IPS-NIHi7 (cell line): ENCODE results near the gene OR13J1.

Experiments
- DNase-seq: peaks from one replicate; pipeline ENCODE4 v3.0.0; 2012; ENCODE audit warnings: mixed read lengths; ENCODE audit errors: extremely low spot score

Gene OR13J1

GRCh38 chr9:35859310-35859989, 10.8 kb downstream of the OR13J1 start:
- no peak for DNase-seq

DNA sequence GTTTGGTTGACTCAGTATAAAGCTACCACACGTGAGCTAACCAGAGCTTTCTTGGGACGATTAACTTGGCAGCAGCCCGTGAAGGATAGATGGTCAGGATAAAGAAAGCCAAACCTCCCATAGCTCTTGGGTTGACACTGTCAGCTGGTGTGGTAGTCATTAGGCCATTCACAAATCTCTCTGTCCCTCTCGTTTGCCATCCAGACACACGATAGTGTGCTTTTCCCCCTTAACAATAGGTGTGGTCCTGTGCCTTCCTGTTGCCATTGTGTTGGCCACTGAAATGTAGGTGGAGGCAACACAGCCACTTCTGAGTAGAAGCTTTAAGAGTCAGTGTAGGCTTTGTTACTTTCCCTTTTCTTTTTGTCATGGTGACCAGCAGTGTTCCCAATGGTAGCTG, 11.7 kb downstream of the OR13J1 start:
- no peak for DNase-seq

DNA sequence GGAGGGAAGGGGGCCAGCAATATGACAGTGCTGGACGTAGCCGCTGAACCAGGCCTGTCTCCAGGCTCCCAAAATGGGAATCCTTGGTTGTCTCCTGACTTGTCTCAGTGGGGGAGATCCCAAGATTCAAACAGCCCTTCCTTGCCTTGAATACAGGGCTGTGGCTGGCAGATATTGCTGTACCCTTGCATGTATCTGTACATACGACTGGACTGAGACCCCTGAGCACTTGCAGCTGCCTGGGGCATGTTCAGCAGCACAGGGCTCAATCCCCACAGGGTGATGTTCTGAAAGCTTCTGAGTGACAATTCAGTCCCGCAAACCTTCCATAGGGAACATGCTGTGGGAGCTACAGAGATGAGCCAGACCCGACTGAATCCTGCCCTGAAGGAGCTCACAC, 13.3 kb downstream of the OR13J1 start:
- no peak for DNase-seq

GRCh38 chr9:35856206-35856605, 14.0 kb downstream of the OR13J1 start:
- DNase-seq: no peak

GRCh38 chr9:35854091-35854762, 16.0 kb downstream of the OR13J1 start:
- no peak for DNase-seq

GRCh38 chr9:35852876-35853865, 17.0 kb downstream of the OR13J1 start:
- no peak for DNase-seq

GRCh38 chr9:35852267-35852815, 17.9 kb downstream of the OR13J1 start:
- DNase-seq: no peak

DNA sequence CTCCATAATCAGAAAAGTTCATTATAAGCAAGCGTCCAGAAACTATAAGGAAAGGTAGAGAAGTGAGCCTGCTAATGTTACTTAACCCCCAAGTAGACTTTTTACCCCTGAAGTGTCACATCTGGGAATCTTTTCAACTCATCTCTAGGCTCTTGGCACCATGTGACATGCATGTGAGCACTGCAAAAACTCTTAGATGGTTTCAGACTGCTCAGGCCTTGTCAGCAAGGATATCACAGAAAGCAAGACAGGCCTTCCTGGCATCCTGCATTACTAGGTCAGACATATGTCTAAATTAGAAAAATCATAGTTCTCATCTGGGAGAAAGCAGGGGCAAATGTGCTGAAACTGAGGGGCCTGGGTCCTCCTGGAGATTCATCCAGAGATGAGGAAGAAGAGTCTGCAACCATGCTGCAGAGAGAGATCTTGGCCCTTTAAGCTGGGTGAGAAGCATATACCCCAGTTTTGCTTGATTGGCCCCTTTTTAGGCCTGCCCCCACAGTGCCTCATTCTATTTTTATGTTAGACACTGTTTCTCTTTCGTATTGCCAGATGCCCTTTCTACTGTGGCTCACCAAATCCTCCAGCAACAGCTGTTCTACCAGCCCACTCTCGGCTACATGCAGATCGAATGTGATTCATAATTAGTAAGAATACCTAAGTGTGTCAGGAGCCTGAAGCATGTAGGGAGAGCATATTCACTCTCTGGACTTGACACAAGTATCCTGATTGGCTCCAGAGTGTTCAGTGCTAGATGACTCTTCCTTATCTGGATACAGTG, 22.2 kb downstream of the OR13J1 start:
- no peak for DNase-seq

DNA sequence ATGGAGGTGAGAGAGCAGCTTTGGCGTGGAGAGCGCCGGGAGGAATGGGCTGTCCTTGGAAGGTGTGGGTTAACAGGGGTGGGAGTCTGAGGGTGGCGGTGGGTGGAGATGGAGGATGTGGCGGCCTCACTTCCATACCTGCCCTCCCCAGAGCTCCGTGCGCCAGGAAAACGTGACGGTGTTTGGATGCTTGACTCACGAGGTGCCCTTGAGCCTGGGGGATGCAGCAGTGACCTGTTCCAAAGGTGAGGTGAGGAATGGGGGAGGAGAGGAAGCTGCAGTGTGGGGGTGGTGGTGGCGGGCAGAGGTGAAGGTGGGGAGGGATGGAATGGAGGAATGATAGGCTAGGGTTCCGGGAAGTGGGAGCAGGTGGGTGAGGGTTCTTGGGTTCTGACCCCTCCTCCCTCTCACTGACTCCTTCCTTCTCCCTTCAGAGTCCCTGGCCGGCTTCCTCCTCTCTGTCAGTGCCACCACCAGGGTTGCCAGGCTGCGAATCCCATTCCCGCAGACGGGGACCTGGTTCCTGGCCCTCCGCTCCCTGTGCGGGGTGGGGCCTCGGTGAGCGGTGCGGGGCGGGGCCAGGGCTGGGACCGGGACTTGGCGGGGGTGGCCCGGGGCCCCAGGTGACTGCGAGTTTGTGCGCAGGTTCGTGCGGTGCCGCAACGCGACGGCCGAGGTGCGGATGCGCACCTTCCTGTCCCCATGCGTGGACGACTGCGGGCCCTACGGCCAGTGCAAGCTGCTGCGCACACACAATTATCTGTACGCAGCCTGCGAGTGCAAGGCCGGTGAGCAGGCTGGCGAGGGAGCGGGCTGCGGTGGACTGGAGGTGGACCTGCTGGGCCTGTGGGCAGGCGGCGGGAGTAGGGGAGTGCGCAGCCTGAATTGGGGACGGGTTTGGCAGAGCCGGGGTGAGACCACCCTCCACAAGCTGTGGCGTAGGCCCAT, 24.1 kb downstream of the OR13J1 start:
- DNase-seq: peak; percentile 66

GRCh38 chr9:35844628-35845270, 25.5 kb downstream of the OR13J1 start:
- no peak for DNase-seq

DNA sequence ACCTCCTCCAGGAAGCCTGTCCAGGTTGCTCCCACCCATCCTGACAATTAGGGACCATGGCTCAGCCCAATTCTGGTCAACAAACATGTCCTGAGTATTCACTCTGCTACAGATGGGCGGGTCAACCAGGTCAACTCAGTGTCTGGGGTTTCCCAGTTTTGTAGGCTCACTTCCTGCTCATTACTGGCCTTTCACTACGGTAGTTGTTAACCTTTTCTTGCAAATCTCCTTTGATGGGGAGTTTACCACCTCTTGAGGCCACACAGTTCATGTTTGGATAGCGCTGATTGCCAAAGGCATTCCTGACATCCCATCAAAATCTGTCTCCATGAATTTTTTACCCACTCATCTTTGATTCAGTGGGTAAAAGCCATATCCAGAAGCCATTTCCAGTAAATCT, 27.4 kb downstream of the OR13J1 start:
- DNase-seq: no peak

DNA sequence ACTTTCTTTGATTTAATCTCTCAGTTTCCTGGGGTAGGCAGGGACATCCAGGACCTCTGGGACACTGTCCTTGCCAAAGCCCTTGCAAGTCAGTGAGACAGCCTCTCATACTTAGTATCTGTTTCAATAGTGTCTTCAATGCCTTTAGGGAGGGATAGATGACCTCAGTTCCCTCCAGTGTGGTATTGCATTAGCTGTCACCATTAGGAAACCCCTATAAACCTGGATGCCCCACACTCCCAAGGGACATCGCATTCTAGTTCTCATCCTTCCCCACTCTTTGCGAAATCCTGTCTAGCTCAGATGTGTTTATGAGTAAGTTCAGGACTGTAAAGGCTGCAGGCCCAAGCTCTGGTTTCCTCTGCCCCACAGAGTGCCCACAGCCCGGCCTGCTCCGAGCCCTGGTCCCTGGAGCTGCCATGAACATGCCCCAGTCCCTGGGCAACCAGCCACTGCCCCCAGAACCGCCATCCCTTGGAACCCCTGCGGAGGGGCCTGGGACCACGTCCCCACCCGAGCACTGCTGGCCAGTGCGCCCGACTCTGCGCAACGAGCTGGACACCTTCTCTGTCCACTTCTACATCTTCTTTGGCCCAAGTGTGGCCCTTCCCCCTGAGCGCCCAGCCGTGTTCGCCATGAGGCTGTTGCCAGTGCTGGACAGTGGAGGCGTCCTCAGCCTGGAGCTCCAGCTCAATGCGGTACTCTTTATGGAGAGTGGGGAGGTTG, 28.0 kb downstream of the OR13J1 start:
- DNase-seq: no peak

DNA sequence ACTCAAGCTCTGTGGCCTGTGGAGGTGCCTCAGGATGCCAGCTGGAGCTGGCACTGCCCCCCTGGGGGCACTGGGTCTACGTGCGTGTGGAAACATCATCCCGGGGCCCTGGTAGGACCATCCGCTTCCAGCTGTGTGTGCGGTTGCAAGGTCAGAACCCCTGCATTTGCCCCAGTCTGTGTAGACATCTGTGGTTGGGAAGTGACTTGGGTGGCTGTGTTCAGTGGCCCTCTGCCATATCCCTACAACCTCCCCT, 28.6 kb downstream of the OR13J1 start:
- DNase-seq: no peak

DNA sequence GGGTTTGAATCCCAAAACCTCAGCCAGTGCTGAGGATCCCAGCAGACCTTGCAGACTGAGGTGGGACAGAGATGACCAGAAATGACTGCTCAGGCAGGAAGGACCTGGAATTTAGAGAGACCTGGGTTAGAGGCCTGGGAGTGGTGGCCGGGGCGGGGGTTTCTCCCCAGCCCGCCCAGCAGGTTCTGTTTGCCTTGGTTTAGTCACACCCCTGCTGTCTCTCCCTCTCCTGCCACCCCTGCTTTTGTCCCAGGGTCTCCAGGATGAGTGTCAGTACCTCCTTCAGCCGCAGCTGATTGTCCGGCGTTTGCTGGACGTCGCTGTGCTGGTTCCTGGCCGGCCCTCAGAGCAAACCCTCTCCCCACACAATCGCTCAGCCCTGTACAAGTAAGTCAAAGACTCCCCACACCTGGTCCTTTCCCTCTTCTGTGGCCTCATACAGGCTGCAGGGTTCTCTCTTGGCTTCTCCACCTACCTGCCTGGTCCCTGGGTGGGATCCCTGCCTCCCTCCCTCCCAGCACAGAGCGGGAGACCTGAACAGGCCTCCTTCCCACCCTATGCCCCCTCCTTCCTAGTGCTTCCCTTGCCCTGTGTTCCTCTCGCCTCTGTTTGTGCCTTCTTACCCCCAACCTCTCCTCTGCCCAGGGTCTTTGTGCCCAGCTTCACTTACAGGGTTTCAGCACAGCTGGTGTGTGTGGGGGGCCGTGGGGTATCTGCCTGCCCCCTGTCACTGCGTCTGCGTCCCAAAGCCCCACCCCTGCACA, 29.1 kb downstream of the OR13J1 start:
- DNase-seq: no peak

DNA sequence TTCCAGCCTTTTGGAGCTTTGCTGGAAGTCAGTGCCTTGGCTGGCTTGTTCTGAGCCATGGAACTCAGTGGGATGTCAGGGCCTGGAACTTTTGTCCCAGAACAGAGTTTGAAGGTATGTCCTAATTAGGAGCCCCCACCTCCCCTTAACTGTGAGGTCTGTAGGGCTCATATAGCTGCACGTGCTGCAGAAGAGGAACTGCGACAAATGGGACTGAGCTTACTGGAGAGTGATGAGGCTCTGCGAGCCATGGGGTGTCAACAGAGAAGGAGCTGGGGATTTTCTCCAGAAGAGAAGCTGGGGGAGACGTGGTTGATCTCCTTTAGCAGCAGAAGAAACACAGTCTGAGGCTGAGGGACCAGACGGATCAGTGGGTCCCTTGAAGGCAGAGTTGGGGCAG, 30.3 kb downstream of the OR13J1 start:
- DNase-seq: no peak

- no peak for DNase-seq
Observed at GRCh38 chr9:35836595-35836994, 33.6 kb downstream of the OR13J1 start.

DNA sequence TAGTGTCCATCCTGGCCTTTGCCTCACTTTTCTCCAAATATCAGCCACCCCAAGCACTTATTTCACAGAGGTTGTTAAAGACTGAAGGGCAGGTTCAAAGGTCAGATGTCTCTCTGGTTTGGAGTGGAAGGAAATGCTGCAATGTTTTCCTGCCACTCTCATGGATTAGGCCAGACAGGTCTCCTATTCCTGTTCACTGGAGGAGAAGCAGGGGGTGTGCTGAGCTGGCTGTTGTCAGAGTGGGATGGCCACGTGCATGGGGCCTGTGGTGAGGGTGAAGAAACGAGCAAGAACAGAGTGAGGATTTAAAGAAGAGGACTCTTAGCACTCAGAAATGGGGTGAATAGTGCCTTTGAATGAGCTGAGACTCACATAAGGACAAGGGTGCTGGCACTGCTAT, 34.4 kb downstream of the OR13J1 start:
- no peak for DNase-seq

DNA sequence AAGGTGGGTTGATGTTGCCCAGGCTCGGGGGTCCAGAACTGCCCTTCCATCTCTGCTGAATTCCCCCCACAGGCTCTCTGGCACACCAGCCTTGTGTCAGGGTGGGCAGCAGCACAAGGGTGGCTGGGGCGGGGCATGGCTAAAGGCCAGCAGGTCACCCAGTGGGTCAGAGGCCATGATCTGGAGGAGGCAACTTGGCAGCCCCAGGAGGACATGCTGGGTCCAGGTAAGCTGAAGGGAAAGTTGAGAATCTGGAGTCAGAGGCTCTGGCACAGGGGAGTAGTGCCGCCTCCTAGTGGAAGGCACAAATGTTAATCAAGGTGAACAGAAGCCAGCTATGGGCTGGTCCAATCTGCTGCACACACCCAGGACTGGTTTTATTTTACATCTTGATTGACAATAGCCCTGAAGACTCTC, 35.0 kb downstream of the OR13J1 start:
- DNase-seq: peak; percentile 59
